MM.1S (cell line): ENCODE results near the gene EIF2S1.

Experiments
- DNase-seq: peaks from one replicate; pipeline ENCODE4 v3.0.0-alpha.2; 2015
- H2AFZ ChIP-seq: fragments of 300-600 bp; sonication (generic); 2 replicates; pipeline ENCODE4 v1.6.0; 2016; ENCODE audit warnings: antibody characterized with exemption, low read length
- H3F3A ChIP-seq: fragments of 300-600 bp; sonication (generic); 2 replicates; pipeline ENCODE4 v1.6.1; 2016; ENCODE audit warnings: mild to moderate bottlenecking, antibody characterized with exemption, low read length, moderate library complexity, mixed read lengths; ENCODE audit not compliant: insufficient read depth
- H3K27ac ChIP-seq: fragments of 300-600 bp; sonication (generic); 2 replicates; pipeline ENCODE4 v1.5.1; 2016; ENCODE audit warnings: mild to moderate bottlenecking, low read length
- H3K27me3 ChIP-seq: fragments of 300-600 bp; sonication (generic); replicated peaks from 2 replicates; pipeline ENCODE4 v1.6.0; 2016; ENCODE audit warnings: low read length; ENCODE audit not compliant: insufficient read depth
- H3K36me3 ChIP-seq: fragments of 300-600 bp; sonication (generic); replicated peaks from 2 replicates; pipeline ENCODE4 v1.6.1; 2016; ENCODE audit warnings: mild to moderate bottlenecking, low read length, mixed read lengths; ENCODE audit not compliant: insufficient read depth
- H3K4me1 ChIP-seq: fragments of 300-600 bp; sonication (generic); 2 replicates; pipeline ENCODE4 v1.6.1; 2016; ENCODE audit warnings: low read length, mixed read lengths
- H3K4me2 ChIP-seq: fragments of 300-600 bp; sonication (generic); 2 replicates; pipeline ENCODE4 v1.6.0; 2016; ENCODE audit warnings: low read depth, low read length
- H3K4me3 ChIP-seq: fragments of 300-600 bp; sonication (generic); 2 replicates; pipeline ENCODE4 v1.5.1; 2016; ENCODE audit warnings: low read length, mixed read lengths
- H3K79me2 ChIP-seq: fragments of 300-600 bp; sonication (generic); 2 replicates; pipeline ENCODE4 v1.6.1; 2016; ENCODE audit warnings: mixed run types, low read length, mixed read lengths
- H3K9ac ChIP-seq: fragments of 300-600 bp; sonication (generic); 2 replicates; pipeline ENCODE4 v1.6.1; 2016; ENCODE audit warnings: low read length, mixed read lengths
- H3K9me2 ChIP-seq: fragments of 300-600 bp; sonication (generic); replicated peaks from 2 replicates; pipeline ENCODE4 v1.6.1; 2016; ENCODE audit warnings: mild to moderate bottlenecking, low read length, mixed read lengths; ENCODE audit not compliant: insufficient read depth
- H3K9me3 ChIP-seq: fragments of 300-600 bp; sonication (generic); replicated peaks from 2 replicates; pipeline ENCODE4 v1.6.1; 2016; ENCODE audit warnings: mild to moderate bottlenecking, low read length, mixed read lengths; ENCODE audit not compliant: insufficient read depth
- H4K20me1 ChIP-seq: fragments of 300-600 bp; sonication (generic); 2 replicates; pipeline ENCODE4 v1.6.1; 2016; ENCODE audit warnings: mild to moderate bottlenecking, low read length, moderate library complexity, mixed read lengths; ENCODE audit not compliant: insufficient read depth
- EZH2 ChIP-seq: fragments of 300-600 bp; sonication (generic); optimal IDR thresholded peaks from 2 replicates; pipeline ENCODE3; 2017; ENCODE audit warnings: low read depth, mild to moderate bottlenecking, antibody characterized with exemption, low read length, mixed read lengths
- EZH2phosphoT487 ChIP-seq: fragments of 300-600 bp; sonication (generic); IDR thresholded peaks from 2 replicates; pipeline ENCODE4 v1.6.1; 2018; ENCODE audit warnings: antibody characterized with exemption, low read length
- TF ChIP-seq, protein P1 (sequence below): fragments of 300-600 bp; sonication (generic); IDR thresholded peaks from 2 replicates; pipeline ENCODE4 v1.5.1; 2016; ENCODE audit warnings: antibody characterized with exemption, low read length, mixed read lengths

EIF2S1 gene

DNA sequence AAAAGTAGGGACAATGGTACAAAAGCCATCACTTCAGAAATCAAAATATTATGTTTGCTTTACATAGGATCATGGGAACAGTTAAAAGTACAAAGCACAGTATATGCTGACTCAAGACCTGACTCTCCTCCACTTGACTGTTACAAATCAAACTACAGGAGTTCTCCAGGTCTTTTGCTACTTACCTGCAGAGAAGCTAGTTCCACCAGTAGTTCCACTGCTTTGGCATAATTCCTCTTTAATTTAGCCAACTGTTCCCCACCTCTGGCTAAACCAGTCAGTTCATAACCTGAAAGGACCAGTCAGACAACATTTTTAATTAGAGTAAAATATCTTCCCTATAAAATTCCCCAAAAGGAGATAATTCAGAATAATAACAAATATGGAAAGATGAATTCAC lies 14.5 kb upstream of the EIF2S1 start:
- no peaks in the 10 kb centered on the region for H3K27me3 ChIP-seq
- H3K9me3 ChIP-seq: no peaks in the 10 kb centered on the region
- no peak for DNase-seq
- H3K4me3 ChIP-seq: no peak overlapping the region
- H3K27ac ChIP-seq: no peak overlapping the region
- H3K9me2 ChIP-seq: no peaks in the 10 kb centered on the region
- no peaks in the 10 kb centered on the region for H3F3A ChIP-seq
- H3K4me2 ChIP-seq: no peak overlapping the region
- no peaks in the 10 kb centered on the region for H3K36me3 ChIP-seq
- H3K4me1 ChIP-seq: no peaks in the 10 kb centered on the region
- H3K9ac ChIP-seq: no peak overlapping the region
- H4K20me1 ChIP-seq: no peaks in the 10 kb centered on the region
- TF ChIP-seq EZH2phosphoT487: no peak
- TF ChIP-seq, protein P1, sequence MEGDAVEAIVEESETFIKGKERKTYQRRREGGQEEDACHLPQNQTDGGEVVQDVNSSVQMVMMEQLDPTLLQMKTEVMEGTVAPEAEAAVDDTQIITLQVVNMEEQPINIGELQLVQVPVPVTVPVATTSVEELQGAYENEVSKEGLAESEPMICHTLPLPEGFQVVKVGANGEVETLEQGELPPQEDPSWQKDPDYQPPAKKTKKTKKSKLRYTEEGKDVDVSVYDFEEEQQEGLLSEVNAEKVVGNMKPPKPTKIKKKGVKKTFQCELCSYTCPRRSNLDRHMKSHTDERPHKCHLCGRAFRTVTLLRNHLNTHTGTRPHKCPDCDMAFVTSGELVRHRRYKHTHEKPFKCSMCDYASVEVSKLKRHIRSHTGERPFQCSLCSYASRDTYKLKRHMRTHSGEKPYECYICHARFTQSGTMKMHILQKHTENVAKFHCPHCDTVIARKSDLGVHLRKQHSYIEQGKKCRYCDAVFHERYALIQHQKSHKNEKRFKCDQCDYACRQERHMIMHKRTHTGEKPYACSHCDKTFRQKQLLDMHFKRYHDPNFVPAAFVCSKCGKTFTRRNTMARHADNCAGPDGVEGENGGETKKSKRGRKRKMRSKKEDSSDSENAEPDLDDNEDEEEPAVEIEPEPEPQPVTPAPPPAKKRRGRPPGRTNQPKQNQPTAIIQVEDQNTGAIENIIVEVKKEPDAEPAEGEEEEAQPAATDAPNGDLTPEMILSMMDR: no peak
- TF ChIP-seq EZH2: no peak
- H2AFZ ChIP-seq: no peak overlapping the region
- no peaks in the 10 kb centered on the region for H3K79me2 ChIP-seq

DNA sequence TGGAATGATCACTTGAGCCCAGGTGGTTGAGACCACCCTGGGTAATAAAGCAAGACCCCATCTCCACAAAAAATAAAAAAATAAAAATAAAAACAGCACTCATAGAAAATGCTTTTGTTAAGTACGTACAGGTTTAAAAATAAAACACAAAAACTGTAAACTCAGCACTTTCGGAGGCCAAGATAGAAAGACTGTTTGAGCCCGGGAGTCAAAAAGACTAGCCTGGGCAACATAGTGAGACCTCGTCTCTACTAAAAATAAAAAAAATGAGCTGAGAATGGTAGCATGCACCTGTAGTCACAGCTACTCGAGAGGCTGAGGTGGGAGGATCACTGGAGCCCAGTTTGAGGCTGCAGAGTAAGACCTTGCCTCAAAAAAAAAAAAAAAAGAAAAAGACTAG lies 8.1 kb upstream of the EIF2S1 start:
- TF ChIP-seq, protein P1: no peak
- TF ChIP-seq EZH2phosphoT487 (no peak), EZH2 (no peak)
- no peak overlapping the region for H3K9ac ChIP-seq
- no peaks in the 10 kb centered on the region for H3K9me2 ChIP-seq
- H3K4me3 ChIP-seq: no peak overlapping the region
- peak overlapping the region; percentile 48; the same call in 1 of the 2 replicates for H3K27ac ChIP-seq
- H3F3A ChIP-seq: peaks cover 8% of the 10 kb centered on the region
- no peaks in the 10 kb centered on the region for H3K27me3 ChIP-seq
- no peaks in the 10 kb centered on the region for H3K36me3 ChIP-seq
- H2AFZ ChIP-seq: no peak overlapping the region
- peak overlapping the region; percentile 27; the same call in 1 of the 2 replicates for H3K4me2 ChIP-seq
- peak; percentile 74 for DNase-seq
- no peaks in the 10 kb centered on the region for H3K9me3 ChIP-seq
- H3K4me1 ChIP-seq: peaks cover 6% of the 10 kb centered on the region
- peaks cover 40% of the 10 kb centered on the region for H3K79me2 ChIP-seq
- H4K20me1 ChIP-seq: no peaks in the 10 kb centered on the region

DNA sequence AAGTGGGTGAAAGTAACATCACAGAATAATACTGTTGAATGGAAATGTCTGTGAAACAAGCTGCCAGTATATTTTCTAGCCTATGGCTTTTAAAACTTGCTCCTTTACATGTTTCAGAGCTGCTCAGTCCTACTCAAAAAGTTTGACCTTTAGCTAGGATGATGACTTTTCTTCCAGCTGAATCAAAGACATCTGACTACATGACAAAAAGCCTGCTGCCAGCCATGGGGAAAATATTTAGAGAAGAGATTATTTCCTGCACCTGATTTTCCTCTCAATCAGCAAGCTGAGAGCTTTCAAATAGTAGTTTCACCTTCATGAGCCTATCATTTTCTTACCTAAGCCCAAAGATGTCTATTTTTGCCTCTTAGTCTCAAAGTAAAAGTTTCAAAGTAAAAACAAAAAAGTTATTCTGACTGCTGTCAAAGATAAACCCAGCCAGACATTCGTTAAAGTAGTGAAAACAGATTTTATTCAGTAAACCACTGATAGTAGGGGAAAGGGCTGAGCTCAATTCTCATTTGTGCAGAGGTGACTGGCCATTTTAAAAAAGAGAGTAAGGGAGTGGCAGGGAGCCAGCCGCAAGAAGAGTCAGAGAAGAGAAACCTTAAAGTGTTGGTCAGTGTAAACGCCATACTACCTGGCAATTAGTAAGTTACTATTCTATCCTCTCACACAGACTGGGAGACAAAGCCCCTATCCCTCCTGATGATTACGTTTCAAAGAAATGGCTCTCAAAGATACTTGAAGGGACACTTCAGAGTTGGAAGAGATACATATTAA lies 2.8 kb upstream of the EIF2S1 start:
- DNase-seq: peak; percentile 27
- Histone ChIP-seq H3K79me2 (peaks cover 83% of the 10 kb centered on the region), H3K4me2 (peak overlapping the region; percentile 56), H3K9me3 (no peaks in the 10 kb centered on the region), H3K9me2 (no peaks in the 10 kb centered on the region), H3K27me3 (no peaks in the 10 kb centered on the region), H3K4me1 (peaks cover 6% of the 10 kb centered on the region), H2AFZ (no peak overlapping the region), H3K36me3 (no peaks in the 10 kb centered on the region), H3F3A (peaks cover 19% of the 10 kb centered on the region), H3K9ac (peak overlapping the region; percentile 74; the same call in 1 of the 2 replicates), H3K4me3 (peak overlapping the region; percentile 79), H3K27ac (peak overlapping the region; percentile 68; the same call in 1 of the 2 replicates), H4K20me1 (no peaks in the 10 kb centered on the region)
- TF ChIP-seq EZH2 (no peak), EZH2phosphoT487 (no peak)

DNA sequence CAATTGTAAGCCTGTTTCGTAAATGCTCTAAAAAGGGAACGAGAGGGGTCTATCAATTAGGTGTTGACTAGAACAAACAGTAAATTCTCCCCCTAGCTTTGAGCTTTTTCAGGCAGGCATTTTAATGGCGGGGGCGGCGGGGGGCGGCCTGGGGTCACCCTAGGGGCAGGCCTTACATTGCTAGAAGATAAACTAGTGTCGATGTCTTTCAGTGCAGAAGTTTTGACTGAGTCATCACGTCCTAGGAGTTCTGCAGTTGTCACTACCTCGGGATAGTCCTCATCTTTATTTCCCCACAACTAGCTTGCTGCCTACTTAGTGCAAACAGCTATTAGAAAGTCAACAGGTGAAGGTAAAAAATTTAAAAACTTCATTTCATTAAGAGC lies 2.2 kb upstream of the EIF2S1 start:
- no peaks in the 10 kb centered on the region for H3K36me3 ChIP-seq
- peaks cover 19% of the 10 kb centered on the region for H3F3A ChIP-seq
- peak overlapping the region; percentile 74; the same call in 1 of the 2 replicates for H3K9ac ChIP-seq
- no peaks in the 10 kb centered on the region for H3K9me2 ChIP-seq
- no peaks in the 10 kb centered on the region for H3K27me3 ChIP-seq
- H3K4me2 ChIP-seq: peak overlapping the region; percentile 56
- H3K4me1 ChIP-seq: peaks cover 8% of the 10 kb centered on the region
- peak overlapping the region; percentile 68; the same call in 1 of the 2 replicates for H3K27ac ChIP-seq
- no peak for DNase-seq
- no peaks in the 10 kb centered on the region for H4K20me1 ChIP-seq
- TF ChIP-seq, protein P1: no peak
- TF ChIP-seq EZH2phosphoT487 (no peak), EZH2 (no peak)
- H2AFZ ChIP-seq: no peak overlapping the region
- peaks cover 88% of the 10 kb centered on the region for H3K79me2 ChIP-seq
- peak overlapping the region; percentile 79 for H3K4me3 ChIP-seq
- no peaks in the 10 kb centered on the region for H3K9me3 ChIP-seq
